Measurements from ENCODE around the gene SENP2.

The SENP2 gene

GRCh38 chr3:185585859-185586685 is at the start of gene SENP2:
Gene SENP2 (plus strand): TSS chr3:185586295. CDS start chr3:185586414, 119 bp downstream.
- no peak for TF ChIP-seq CTCF (IDR thresholded peaks at IDR 0.05; ENCODE audit: low read depth, low read length, missing control alignments)

GRCh38 chr3:185537369-185537970 is 48.6 kb upstream of the SENP2 start:
- TF ChIP-seq CTCF (IDR thresholded peaks at IDR 0.05; ENCODE audit: low read depth, low read length, missing control alignments) = no peak

More at GRCh38 chr3:185585859-185586685, at the start of gene SENP2:
- peak; percentile 97 for DNase-seq (ENCODE audit: extremely low read depth, low read depth)
- peak within 1 kb of the TSS; percentile 74 for H3K4me3 ChIP-seq (replicated peaks; ENCODE audit: low read depth, low read length)

DNA sequence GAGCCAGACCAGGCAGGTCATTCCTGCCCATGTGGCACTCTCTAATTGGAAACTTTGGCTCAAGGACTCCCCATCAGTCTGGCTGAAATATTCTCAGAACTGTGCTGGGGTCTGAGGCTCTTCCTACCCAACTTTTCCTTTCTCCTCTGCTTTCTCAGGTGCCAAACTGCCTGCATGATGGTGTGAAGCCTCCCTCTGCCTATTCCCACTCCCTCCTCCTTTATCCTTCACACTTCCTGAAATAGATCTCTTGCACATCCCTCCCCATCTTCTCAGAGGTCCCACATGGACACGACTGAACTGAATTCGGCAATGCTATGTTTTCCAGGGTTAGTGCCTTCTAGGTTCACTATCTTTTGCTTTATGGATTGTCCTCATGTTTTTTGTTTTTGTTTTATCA is 46.2 kb upstream of the SENP2 start:
- no peak for TF ChIP-seq CTCF (IDR thresholded peaks at IDR 0.05; ENCODE audit: low read depth, low read length, missing control alignments)
- H3K4me3 ChIP-seq (replicated peaks; ENCODE audit: low read depth, low read length) = no peak overlapping the region
- no peak for DNase-seq (ENCODE audit: extremely low read depth, low read depth)

More at GRCh38 chr3:185537369-185537970, 48.6 kb upstream of the SENP2 start:
- peak; percentile 36 for DNase-seq (ENCODE audit: extremely low read depth, low read depth)
- H3K4me3 ChIP-seq (replicated peaks; ENCODE audit: low read depth, low read length) = no peak overlapping the region

DNA sequence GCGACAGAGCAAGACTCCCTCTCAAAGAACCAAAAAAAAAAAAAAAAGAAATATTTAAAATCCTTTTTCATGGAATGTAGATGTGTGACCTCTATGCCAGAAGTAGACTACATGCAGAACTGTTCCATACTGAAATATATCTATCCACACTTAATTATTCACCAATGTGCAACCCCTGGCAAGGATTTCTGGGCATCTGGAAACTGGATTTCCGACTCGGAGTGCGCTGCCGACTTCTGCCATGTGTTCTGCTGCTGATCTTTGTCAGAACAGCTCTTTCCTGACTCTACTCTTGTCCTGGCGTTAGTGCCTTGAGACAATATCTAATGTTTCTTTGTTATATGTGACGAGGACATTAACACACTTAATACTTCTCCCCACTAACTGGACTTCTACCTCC is 45.4 kb upstream of the SENP2 start:
- no peak overlapping the region for H3K4me3 ChIP-seq (replicated peaks; ENCODE audit: low read depth, low read length)
- DNase-seq (ENCODE audit: extremely low read depth, low read depth) = no peak
- TF ChIP-seq CTCF (IDR thresholded peaks at IDR 0.05; ENCODE audit: low read depth, low read length, missing control alignments) = no peak

GRCh38 chr3:185549122-185549521 is 37.0 kb upstream of the SENP2 start:
- peak; percentile 91 for DNase-seq (ENCODE audit: extremely low read depth, low read depth)
- TF ChIP-seq CTCF (IDR thresholded peaks at IDR 0.05; ENCODE audit: low read depth, low read length, missing control alignments) = no peak
- no peak overlapping the region for H3K4me3 ChIP-seq (replicated peaks; ENCODE audit: low read depth, low read length)

DNA sequence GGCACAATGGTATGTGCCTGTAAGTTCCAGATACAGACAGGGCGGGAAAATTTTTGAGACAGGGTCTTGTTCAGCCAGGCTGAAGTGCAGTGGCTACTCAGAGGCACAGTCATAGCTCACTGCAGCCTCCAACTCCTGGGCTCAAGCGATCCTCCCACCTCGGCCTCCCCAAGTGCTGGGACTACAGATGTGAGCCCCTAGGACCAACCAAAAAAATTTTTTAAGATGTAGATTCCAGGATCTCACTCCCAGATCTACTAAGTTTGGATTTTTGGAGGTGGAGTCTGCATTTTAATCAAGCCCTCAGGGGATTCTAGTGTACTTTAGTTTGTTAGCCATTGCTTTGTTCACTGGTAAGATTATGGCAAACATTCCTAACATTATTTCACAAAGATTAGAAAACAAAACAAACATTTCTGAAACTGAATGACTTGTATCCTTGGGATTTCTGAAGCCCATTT is 36.4 kb upstream of the SENP2 start:
- TF ChIP-seq CTCF (IDR thresholded peaks at IDR 0.05; ENCODE audit: low read depth, low read length, missing control alignments) = no peak
- DNase-seq (ENCODE audit: extremely low read depth, low read depth) = no peak
- H3K4me3 ChIP-seq (replicated peaks; ENCODE audit: low read depth, low read length) = no peak overlapping the region
